Measurements from ENCODE around the gene ATP2C2.

Gene ATP2C2

GRCh38 chr16:84513666-84514065 is 145.3 kb downstream of the ATP2C2 start:
- DNase-seq (ENCODE audit: low read depth): no peak

Data from activated T-helper 1 cell treated with Interleukin-2 at 50 U/mL for 16 hours (primary cell).